NCI-H526 (cell line): ENCODE results near the gene TEKT1.
"Not testable (repeated sequence)": the region's sequence is repeated elsewhere in the genome, so short reads cannot be mapped to it uniquely, and the experiment has no call there.

Experiments
- DNase-seq, 2 experiments: peaks; one replicate each; lab custom pipeline; 2025; lab: John Stamatoyannopoulos, UW

TEKT1 gene

DNA sequence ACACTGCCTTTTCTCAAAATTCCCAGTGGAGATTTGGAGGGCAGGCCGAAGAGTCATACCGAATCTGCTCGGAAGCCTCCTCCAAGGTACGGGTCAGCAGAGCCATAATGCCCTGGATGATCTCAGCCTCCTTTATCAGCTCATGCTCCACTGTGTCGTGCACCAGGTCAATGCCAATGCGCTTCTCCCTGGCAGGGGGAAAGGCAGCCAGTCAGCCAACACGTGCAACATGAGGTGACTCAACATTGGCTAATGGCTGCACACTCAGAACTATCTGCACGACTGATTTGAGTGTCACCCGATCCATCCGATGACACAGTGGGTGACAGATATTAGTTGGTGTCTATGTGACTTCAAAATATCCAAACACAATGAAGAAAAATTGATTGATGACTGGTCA lies 15.8 kb downstream of the TEKT1 start:
- DNase-seq, result no peak

- DNase-seq, result no peak
Observed at GRCh38 chr17:6812295-6812694, 19.2 kb downstream of the TEKT1 start.

DNA sequence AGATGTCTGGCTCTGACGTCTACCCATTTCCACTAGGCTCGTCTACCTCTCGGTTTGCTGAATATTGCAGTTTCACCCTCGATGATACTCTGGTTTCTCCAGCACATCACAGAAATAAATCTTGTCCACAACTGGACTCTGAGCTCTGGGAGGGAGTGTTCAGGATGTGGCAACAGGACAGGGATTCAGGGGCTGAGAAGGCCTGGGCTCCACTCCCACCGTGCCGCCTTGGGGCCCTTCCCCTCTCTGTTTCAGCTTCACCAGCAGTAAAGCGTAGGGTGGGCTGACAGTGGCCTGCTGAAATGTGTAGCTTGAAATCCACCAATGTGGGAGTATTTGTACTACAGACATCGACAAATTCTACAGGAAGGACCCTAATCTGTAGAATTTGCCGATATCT lies 20.0 kb downstream of the TEKT1 start:
- no peak for DNase-seq

- no peak for DNase-seq
Observed at GRCh38 chr17:6800422-6801027, 31.0 kb downstream of the TEKT1 start.

DNA sequence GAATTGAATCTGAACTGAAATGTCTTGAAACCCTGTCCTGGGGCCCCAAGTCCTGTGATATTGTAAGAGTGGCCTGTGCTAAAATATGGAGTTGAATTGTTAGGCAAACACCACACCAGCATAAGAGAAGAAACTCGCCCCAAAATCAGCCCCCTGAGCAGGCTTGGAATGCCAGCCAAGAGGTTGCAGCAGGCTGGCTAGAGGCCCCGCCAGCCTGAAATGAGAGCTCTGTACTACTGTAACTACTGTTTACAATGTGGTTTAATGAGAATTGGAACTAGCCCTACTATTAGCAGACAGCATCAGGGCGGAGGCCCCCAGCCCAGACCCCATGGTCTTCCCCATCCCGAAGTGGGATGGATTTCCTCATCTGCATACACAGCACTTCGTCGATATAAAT lies 31.8 kb downstream of the TEKT1 start:
- DNase-seq, result no peak

GRCh38 chr17:6797718-6798351 lies 33.7 kb downstream of the TEKT1 start:
- DNase-seq, result no peak

- DNase-seq, result no peak
Observed at GRCh38 chr17:6796887-6797490, 34.5 kb downstream of the TEKT1 start.

GRCh38 chr17:6796017-6796886 lies 35.3 kb downstream of the TEKT1 start:
- no peak for DNase-seq

- DNase-seq, result no peak
Observed at GRCh38 chr17:6793748-6794493, 37.6 kb downstream of the TEKT1 start.

- DNase-seq, result no peak
Observed at GRCh38 chr17:6789146-6789545, 42.4 kb downstream of the TEKT1 start.

GRCh38 chr17:6787081-6787693 lies 44.3 kb downstream of the TEKT1 start:
- DNase-seq, result no peak

DNA sequence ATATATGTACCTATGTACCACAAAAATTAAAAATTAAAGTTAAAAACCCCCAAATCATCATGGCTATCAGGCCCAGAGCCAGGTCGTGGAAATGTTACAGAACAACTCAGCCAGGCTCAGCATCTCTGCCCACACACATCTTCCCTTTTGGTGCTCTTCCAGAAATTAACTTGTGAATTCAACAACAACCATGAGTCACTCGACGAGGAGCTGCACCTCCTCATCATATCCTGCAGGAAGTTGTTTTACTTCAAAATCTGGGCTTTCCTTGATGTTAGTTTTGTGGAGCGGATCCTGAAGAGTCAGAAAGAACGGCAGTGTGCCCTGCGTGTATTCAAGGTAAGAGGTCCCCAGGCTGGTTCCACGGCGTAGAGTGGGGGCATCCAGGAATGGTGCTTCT lies 44.9 kb downstream of the TEKT1 start:
- no peak for DNase-seq

- no peak for DNase-seq
Observed at GRCh38 chr17:6782244-6782643, 49.3 kb downstream of the TEKT1 start.

- DNase-seq, result no peak
Observed at GRCh38 chr17:6780886-6781285, 50.6 kb downstream of the TEKT1 start.

GRCh38 chr17:6780001-6780400 lies 51.5 kb downstream of the TEKT1 start:
- DNase-seq, result no peak

GRCh38 chr17:6779411-6779810 lies 52.1 kb downstream of the TEKT1 start:
- DNase-seq, result no peak

- DNase-seq, result no peak
Observed at GRCh38 chr17:6775871-6776405, 55.6 kb downstream of the TEKT1 start, which contains the start of gene FBXO39. TSS of gene FBXO39 (plus strand) at chr17:6776215. CDS start at chr17:6779869, 3,654 bp downstream.

GRCh38 chr17:6774906-6775305 lies 56.6 kb downstream of the TEKT1 start:
- DNase-seq, result not testable (repeated sequence)

DNA sequence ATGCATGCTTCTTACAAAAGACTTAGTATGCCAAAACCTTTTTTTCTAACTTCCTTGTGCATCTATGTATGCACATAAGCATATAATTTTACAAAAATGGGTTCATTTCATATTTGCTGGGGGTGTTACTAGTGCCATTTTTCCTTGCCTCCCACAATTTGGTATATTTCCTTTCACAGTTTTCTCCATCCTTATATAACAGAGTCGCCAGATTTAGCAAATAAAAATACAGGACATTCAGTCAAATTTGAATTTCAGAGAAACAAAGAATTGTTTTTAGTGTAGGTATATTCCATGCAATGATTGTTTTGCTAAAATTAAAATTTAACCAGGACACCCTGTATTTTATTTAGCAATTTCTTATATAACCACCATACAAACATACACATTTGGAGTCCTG lies 59.5 kb downstream of the TEKT1 start:
- no peak for DNase-seq

DNA sequence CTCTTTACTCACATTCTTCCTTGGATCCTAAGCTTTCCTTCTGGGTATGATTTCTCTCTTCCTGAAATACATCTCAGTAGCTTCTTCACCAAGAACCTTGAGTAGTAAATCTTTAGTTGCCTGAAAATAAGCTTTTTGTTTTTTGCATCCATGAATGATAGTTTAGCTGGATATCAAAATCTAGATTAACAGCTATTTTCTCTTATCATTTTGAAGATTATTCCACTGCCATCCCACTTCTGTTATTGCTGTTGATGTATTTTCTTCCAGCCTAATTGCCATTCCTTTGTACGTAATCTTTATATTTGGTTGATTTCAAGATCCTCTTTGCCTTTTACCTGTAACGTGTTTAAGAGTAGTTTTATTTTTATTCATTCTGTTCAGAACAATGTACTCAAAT lies 63.1 kb downstream of the TEKT1 start:
- DNase-seq, result no peak

DNA sequence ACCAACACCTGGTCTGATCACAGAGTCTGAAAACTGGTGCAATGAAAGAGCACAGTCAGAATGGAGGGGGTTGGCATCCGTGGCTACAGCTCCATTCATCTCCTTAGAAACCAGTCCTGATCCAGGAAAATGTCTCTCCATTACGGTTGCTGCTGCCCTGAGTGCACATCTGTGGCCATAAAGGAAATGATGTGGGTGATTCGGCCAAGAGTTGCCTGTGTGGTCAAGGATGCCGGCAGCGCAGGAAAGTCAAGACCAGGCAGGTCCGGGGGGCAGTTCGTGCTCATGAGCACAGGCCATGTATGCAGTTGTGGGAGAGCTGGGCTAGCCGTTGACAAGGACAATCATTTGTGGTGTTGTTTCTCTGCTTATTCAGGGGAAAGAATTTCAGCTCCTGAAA lies 69.8 kb downstream of the TEKT1 start:
- no peak for DNase-seq
